H1 (cell line): Measurements from ENCODE around the gene ENKD1. TPM values are rescaled to one million over a fixed set of nuclear protein-coding genes. Genes with fewer than 3 reads are reported as not detected.

Experiments
- CTBP2 ChIP-seq: IDR thresholded peaks from 2 replicates; pipeline ENCODE4 v1.7.0; 2011; ENCODE audit warnings: borderline replicate concordance, mild to moderate bottlenecking, moderate library complexity, mixed read lengths, low read length; ENCODE audit not compliant: insufficient read depth, insufficient read length
- RFX5 ChIP-seq: IDR thresholded peaks from 2 replicates; pipeline ENCODE4 v1.6.1; 2011; ENCODE audit warnings: low read depth, low read length, improper control_type of control experiment, borderline replicate concordance
- SIX5 ChIP-seq: IDR thresholded peaks from 2 replicates; pipeline ENCODE4 v1.6.1; 2011; ENCODE audit warnings: mild to moderate bottlenecking, low read depth, low read length
- polyA plus RNA-seq, 7 experiments: library from polyadenylated mRNA; depleted of rRNA in 3 of 7; stranded (reverse) in 5 of 7; unstranded in 2 of 7; fragments of >200 nt in 5 of 7; fragments of 200-250 nt in 2 of 7; gene quantifications; 1 replicate in 5 of 7; 2 replicates in 1 of 7; 4 replicates in 1 of 7; pipeline versions ENCODE4 v1.2.1 to v1.2.3, GENCODE V29; 2011 to 2013; ENCODE audit warnings: missing spikeins in 2 of 7, mixed read lengths in 2 of 7
- total RNA-seq: library from RNA; stranded (reverse); fragmentation: NEBNext Ultra II Directional; extraction: Animal tissue kit (Norgen Biotek cat#: 25700); gene quantifications from 2 replicates; pipeline ENCODE4 v1.2.1, GENCODE V29; 2021
- TF ChIP-seq, protein P1 (sequence below): fragments of 300-600 bp; sonication (generic); IDR thresholded peaks from 2 replicates; pipeline ENCODE4 v1.7.1; 2012; ENCODE audit warnings: low read length, moderate library complexity, mild to moderate bottlenecking, inconsistent platforms; ENCODE audit not compliant: insufficient replicate concordance

The ENKD1 gene
- total and polyA plus RNA-seq, 2 of the 8 experiments (the other 6 are each of a cell fraction or from before 2014, with no cell fraction given), result 12.9 to 16.1 TPM

DNA sequence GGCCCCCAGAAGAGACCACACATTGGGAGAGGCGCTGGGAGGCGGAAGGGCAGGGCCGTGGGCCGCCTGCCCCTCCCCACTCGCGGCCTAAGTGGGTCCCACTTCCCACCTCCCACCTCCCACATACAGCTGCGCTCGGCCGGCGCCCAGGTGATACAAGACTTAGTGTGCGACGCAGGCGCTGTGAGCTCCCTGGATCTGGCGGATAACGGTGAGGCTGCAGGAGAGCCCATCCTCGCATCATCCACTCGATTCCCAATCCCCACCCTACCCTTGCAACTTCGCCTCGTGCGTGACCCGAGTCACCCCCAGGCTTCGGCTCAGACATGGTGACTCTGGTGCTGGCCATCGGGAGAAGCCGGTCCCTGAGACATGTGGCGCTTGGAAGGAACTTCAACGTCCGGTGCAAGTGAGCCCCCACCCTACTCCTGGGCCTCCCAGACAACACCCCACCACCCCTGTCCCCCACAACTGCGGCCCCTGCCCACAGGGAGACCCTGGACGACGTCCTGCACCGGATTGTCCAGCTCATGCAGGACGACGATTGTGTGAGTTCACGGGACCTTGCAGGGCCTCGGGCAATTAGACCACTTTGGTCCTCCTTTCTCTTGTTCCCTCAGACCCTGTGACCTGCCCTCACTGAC, 17.7 kb downstream of the ENKD1 start (continued):
- TF ChIP-seq, protein P1, sequence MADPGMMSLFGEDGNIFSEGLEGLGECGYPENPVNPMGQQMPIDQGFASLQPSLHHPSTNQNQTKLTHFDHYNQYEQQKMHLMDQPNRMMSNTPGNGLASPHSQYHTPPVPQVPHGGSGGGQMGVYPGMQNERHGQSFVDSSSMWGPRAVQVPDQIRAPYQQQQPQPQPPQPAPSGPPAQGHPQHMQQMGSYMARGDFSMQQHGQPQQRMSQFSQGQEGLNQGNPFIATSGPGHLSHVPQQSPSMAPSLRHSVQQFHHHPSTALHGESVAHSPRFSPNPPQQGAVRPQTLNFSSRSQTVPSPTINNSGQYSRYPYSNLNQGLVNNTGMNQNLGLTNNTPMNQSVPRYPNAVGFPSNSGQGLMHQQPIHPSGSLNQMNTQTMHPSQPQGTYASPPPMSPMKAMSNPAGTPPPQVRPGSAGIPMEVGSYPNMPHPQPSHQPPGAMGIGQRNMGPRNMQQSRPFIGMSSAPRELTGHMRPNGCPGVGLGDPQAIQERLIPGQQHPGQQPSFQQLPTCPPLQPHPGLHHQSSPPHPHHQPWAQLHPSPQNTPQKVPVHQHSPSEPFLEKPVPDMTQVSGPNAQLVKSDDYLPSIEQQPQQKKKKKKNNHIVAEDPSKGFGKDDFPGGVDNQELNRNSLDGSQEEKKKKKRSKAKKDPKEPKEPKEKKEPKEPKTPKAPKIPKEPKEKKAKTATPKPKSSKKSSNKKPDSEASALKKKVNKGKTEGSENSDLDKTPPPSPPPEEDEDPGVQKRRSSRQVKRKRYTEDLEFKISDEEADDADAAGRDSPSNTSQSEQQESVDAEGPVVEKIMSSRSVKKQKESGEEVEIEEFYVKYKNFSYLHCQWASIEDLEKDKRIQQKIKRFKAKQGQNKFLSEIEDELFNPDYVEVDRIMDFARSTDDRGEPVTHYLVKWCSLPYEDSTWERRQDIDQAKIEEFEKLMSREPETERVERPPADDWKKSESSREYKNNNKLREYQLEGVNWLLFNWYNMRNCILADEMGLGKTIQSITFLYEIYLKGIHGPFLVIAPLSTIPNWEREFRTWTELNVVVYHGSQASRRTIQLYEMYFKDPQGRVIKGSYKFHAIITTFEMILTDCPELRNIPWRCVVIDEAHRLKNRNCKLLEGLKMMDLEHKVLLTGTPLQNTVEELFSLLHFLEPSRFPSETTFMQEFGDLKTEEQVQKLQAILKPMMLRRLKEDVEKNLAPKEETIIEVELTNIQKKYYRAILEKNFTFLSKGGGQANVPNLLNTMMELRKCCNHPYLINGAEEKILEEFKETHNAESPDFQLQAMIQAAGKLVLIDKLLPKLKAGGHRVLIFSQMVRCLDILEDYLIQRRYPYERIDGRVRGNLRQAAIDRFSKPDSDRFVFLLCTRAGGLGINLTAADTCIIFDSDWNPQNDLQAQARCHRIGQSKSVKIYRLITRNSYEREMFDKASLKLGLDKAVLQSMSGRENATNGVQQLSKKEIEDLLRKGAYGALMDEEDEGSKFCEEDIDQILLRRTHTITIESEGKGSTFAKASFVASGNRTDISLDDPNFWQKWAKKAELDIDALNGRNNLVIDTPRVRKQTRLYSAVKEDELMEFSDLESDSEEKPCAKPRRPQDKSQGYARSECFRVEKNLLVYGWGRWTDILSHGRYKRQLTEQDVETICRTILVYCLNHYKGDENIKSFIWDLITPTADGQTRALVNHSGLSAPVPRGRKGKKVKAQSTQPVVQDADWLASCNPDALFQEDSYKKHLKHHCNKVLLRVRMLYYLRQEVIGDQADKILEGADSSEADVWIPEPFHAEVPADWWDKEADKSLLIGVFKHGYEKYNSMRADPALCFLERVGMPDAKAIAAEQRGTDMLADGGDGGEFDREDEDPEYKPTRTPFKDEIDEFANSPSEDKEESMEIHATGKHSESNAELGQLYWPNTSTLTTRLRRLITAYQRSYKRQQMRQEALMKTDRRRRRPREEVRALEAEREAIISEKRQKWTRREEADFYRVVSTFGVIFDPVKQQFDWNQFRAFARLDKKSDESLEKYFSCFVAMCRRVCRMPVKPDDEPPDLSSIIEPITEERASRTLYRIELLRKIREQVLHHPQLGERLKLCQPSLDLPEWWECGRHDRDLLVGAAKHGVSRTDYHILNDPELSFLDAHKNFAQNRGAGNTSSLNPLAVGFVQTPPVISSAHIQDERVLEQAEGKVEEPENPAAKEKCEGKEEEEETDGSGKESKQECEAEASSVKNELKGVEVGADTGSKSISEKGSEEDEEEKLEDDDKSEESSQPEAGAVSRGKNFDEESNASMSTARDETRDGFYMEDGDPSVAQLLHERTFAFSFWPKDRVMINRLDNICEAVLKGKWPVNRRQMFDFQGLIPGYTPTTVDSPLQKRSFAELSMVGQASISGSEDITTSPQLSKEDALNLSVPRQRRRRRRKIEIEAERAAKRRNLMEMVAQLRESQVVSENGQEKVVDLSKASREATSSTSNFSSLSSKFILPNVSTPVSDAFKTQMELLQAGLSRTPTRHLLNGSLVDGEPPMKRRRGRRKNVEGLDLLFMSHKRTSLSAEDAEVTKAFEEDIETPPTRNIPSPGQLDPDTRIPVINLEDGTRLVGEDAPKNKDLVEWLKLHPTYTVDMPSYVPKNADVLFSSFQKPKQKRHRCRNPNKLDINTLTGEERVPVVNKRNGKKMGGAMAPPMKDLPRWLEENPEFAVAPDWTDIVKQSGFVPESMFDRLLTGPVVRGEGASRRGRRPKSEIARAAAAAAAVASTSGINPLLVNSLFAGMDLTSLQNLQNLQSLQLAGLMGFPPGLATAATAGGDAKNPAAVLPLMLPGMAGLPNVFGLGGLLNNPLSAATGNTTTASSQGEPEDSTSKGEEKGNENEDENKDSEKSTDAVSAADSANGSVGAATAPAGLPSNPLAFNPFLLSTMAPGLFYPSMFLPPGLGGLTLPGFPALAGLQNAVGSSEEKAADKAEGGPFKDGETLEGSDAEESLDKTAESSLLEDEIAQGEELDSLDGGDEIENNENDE, result no peak
- TF ChIP-seq CTBP2, result no peak
- no peak for TF ChIP-seq SIX5
- TF ChIP-seq RFX5, result no peak
